H1 (cell line): Measurements from ENCODE around the gene ING1. TPM values are rescaled to one million over a fixed set of nuclear protein-coding genes. Genes with fewer than 3 reads are reported as not detected.

Experiments
- CTCF ChIA-PET: fragments of 300-600 bp; sonication (Branson Sonifier 250); formaldehyde crosslinking; loops from one replicate; lab custom pipeline; 2021; ENCODE audit not compliant: partially characterized antibody; lab: Charles Lee
- POLR2A ChIA-PET: fragments of 300-600 bp; sonication (Branson Sonifier 250); formaldehyde crosslinking; loops from one replicate; lab custom pipeline; 2021; ENCODE audit warnings: inconsistent platforms; ENCODE audit not compliant: partially characterized antibody; lab: Charles Lee
- DNase-seq, 2 experiments: peaks; one replicate each; pipeline versions ENCODE4 v3.0.0 to v3.0.0-alpha.2; 2010 to 2022; ENCODE audit warnings: low spot score in 2 of 2, low read depth in 1 of 2, mixed read lengths in 1 of 2
- FAIRE-seq: peaks from 2 replicates; lab custom pipeline; 2011; peaks lifted over from hg19 to GRCh38; lab: Jason Lieb, UNC
- H2AFZ ChIP-seq: 2 replicates; pipeline ENCODE4 v1.8.1; 2012; ENCODE audit warnings: low read length, inconsistent platforms
- H2AK5ac ChIP-seq: 2 replicates; pipeline ENCODE4 v1.6.1; 2013; ENCODE audit warnings: low read depth, low read length
- H2BK120ac ChIP-seq: replicated peaks from 2 replicates; pipeline ENCODE3; 2013; ENCODE audit warnings: low read depth, low read length, inconsistent platforms
- H2BK12ac ChIP-seq: 2 replicates; pipeline ENCODE4 v1.6.1; 2013; ENCODE audit warnings: low read depth, low read length
- H2BK15ac ChIP-seq: 2 replicates; pipeline ENCODE4 v1.6.1; 2013; ENCODE audit warnings: low read length
- H2BK20ac ChIP-seq: 2 replicates; pipeline ENCODE4 v1.6.1; 2013; ENCODE audit warnings: low read length
- H2BK5ac ChIP-seq: 2 replicates; pipeline ENCODE4 v1.6.1; 2013; ENCODE audit warnings: low read depth, low read length
- H3K14ac ChIP-seq: 2 replicates; pipeline ENCODE4 v1.6.1; 2013; ENCODE audit warnings: inconsistent platforms; ENCODE audit not compliant: insufficient read length
- H3K18ac ChIP-seq: 2 replicates; pipeline ENCODE4 v1.6.1; 2013; ENCODE audit warnings: low read length; ENCODE audit errors: extremely low read depth
- H3K23ac ChIP-seq: 2 replicates; pipeline ENCODE4 v1.6.1; 2013; ENCODE audit warnings: inconsistent platforms; ENCODE audit not compliant: insufficient read length
- H3K23me2 ChIP-seq: 2 replicates; pipeline ENCODE4 v1.6.1; 2013; ENCODE audit warnings: low read depth, low read length
- H3K27ac ChIP-seq: 2 replicates; pipeline ENCODE4 v1.6.1; 2011; ENCODE audit warnings: low read depth, low read length, inconsistent platforms
- H3K27me3 ChIP-seq, 4 experiments: replicated peaks in 1 of 4; 1 replicate in 1 of 4; 2 replicates in 3 of 4; pipeline versions ENCODE4 v1.6.1 to v1.8.1; 2011 to 2013; ENCODE audit warnings: low read length in 3 of 4, mild to moderate bottlenecking in 3 of 4, inconsistent platforms in 2 of 4, mixed read lengths in 2 of 4, moderate library complexity in 1 of 4; ENCODE audit not compliant: control insufficient read depth in 3 of 4, insufficient read depth in 3 of 4; ENCODE audit errors: extremely low read depth in 1 of 4
- H3K36me3 ChIP-seq, 4 experiments: 2 replicates each; pipeline versions ENCODE4 v1.6.1 to v1.8.1; 2011 to 2013; ENCODE audit warnings: mild to moderate bottlenecking in 4 of 4, low read length in 3 of 4, moderate library complexity in 2 of 4, control low read depth in 1 of 4, inconsistent platforms in 1 of 4; ENCODE audit not compliant: insufficient read depth in 4 of 4, control insufficient read depth in 2 of 4
- H3K4ac ChIP-seq: replicated peaks from 2 replicates; pipeline ENCODE3; 2013; ENCODE audit warnings: low read length, low read depth, mixed read lengths, inconsistent platforms; ENCODE audit not compliant: insufficient read length
- H3K4me1 ChIP-seq, 4 experiments: replicated peaks in 1 of 4; 1 replicate in 1 of 4; 2 replicates in 3 of 4; pipeline versions ENCODE4 v1.6.1 to v1.8.1; 2011 to 2013; ENCODE audit warnings: low read length in 3 of 4, inconsistent platforms in 2 of 4, mixed read lengths in 1 of 4; ENCODE audit not compliant: insufficient read depth in 4 of 4, control insufficient read depth in 3 of 4
- H3K4me2 ChIP-seq, 2 experiments: 2 replicates each; pipeline versions ENCODE4 v1.6.1 to v1.8.1; 2011 to 2013; ENCODE audit warnings: low read depth in 2 of 2, low read length in 2 of 2, control low read depth in 1 of 2, inconsistent platforms in 1 of 2, mild to moderate bottlenecking in 1 of 2; ENCODE audit not compliant: insufficient read depth in 1 of 2
- H3K4me3 ChIP-seq, 4 experiments: fragments of 200-600, 300-600 bp in 1 of 4; sonication (generic), shearing (Covaris generic), sonication (Bioruptor Twin) in 1 of 4; 2 replicates each; pipeline versions ENCODE4 v1.5.1 to v1.8.1; 2011 to 2016; ENCODE audit warnings: low read length in 4 of 4, low read depth in 3 of 4, control low read depth in 2 of 4, inconsistent platforms in 2 of 4, mild to moderate bottlenecking in 2 of 4, mixed read lengths in 1 of 4, moderate library complexity in 1 of 4; ENCODE audit not compliant: insufficient read depth in 2 of 4; ENCODE audit errors: extremely low read depth in 1 of 4
- H3K56ac ChIP-seq: replicated peaks from 2 replicates; pipeline ENCODE3; 2013; ENCODE audit warnings: low read depth, mild to moderate bottlenecking, mixed read lengths, low read length, inconsistent platforms; ENCODE audit not compliant: insufficient read length
- H3K79me1 ChIP-seq: 2 replicates; pipeline ENCODE4 v1.6.1; 2013; ENCODE audit warnings: low read depth, low read length, control low read depth
- H3K79me2 ChIP-seq, 2 experiments: 2 replicates each; pipeline versions ENCODE4 v1.6.1 to v1.8.1; 2012 to 2013; ENCODE audit warnings: low read length in 2 of 2, mild to moderate bottlenecking in 2 of 2, inconsistent platforms in 1 of 2; ENCODE audit not compliant: insufficient read depth in 2 of 2, control insufficient read depth in 1 of 2
- H3K9ac ChIP-seq, 4 experiments: replicated peaks in 1 of 4; 1 replicate in 1 of 4; 2 replicates in 3 of 4; pipeline versions ENCODE4 v1.6.1 to v1.8.1; 2011 to 2013; ENCODE audit warnings: low read depth in 3 of 4, low read length in 3 of 4, control low read depth in 2 of 4, mild to moderate bottlenecking in 2 of 4, moderate library complexity in 2 of 4, inconsistent platforms in 1 of 4; ENCODE audit errors: extremely low read depth in 1 of 4
- H3K9me3 ChIP-seq, 2 experiments: 2 replicates each; pipeline versions ENCODE4 v1.6.1 to v1.8.1; 2012 to 2013; ENCODE audit warnings: mild to moderate bottlenecking in 2 of 2, moderate library complexity in 2 of 2, control low read depth in 1 of 2, inconsistent platforms in 1 of 2, low read depth in 1 of 2, low read length in 1 of 2, mixed read lengths in 1 of 2; ENCODE audit not compliant: insufficient read depth in 2 of 2
- H4K20me1 ChIP-seq, 2 experiments: replicated peaks in 1 of 2; 2 replicates each; pipeline versions ENCODE3 to v1.8.1; 2011 to 2013; ENCODE audit warnings: inconsistent platforms in 2 of 2, low read length in 2 of 2, mild to moderate bottlenecking in 1 of 2; ENCODE audit not compliant: insufficient read depth in 2 of 2, control insufficient read depth in 1 of 2
- H4K5ac ChIP-seq: 2 replicates; pipeline ENCODE4 v1.6.1; 2013; ENCODE audit warnings: low read length, low read depth, mixed read lengths, inconsistent platforms; ENCODE audit not compliant: insufficient read length
- H4K8ac ChIP-seq: 2 replicates; pipeline ENCODE4 v1.8.0; 2013; ENCODE audit warnings: mild to moderate bottlenecking, moderate library complexity, low read length, inconsistent platforms; ENCODE audit not compliant: insufficient read depth; ENCODE audit errors: extremely low read depth
- H4K91ac ChIP-seq: replicated peaks from 2 replicates; pipeline ENCODE3; 2013; ENCODE audit warnings: low read length, mixed read lengths, inconsistent platforms; ENCODE audit not compliant: insufficient read length
- BACH1 ChIP-seq: IDR thresholded peaks from 2 replicates; pipeline ENCODE4 v1.6.1; 2012; ENCODE audit warnings: low read length, improper control_type of control experiment
- CBX8 ChIP-seq: fragments of 300-800, 300-1000 bp; sonication (generic); IDR thresholded peaks from 2 replicates; pipeline ENCODE4 v1.7.1; 2016; ENCODE audit warnings: low read depth, low read length, borderline replicate concordance
- HDAC6 ChIP-seq: IDR thresholded peaks from one replicate; pipeline ENCODE4 v1.7.1; 2012; ENCODE audit warnings: low read depth, mild to moderate bottlenecking, inconsistent platforms, low read length, moderate library complexity
- JUN ChIP-seq: IDR thresholded peaks from 2 replicates; pipeline ENCODE4 v1.6.1; 2011; ENCODE audit warnings: low read depth, mild to moderate bottlenecking, improper control_type of control experiment, low read length
- NANOG ChIP-seq: IDR thresholded peaks from 2 replicates; pipeline ENCODE4 v1.6.1; 2011; ENCODE audit warnings: low read length, low read depth, mild to moderate bottlenecking, inconsistent platforms; ENCODE audit not compliant: insufficient read depth, poor library complexity, severe bottlenecking
- NRF1 ChIP-seq: IDR thresholded peaks from 2 replicates; pipeline ENCODE4 v1.6.1; 2011; ENCODE audit warnings: mild to moderate bottlenecking, low read depth, low read length, improper control_type of control experiment
- POLR2A ChIP-seq, 2 experiments: IDR thresholded peaks; 1 replicate in 1 of 2; 2 replicates in 1 of 2; pipeline ENCODE4 v1.6.1; 2011; ENCODE audit warnings: low read depth in 2 of 2, low read length in 2 of 2, mild to moderate bottlenecking in 2 of 2; ENCODE audit errors: control extremely low read depth in 1 of 2
- POLR2AphosphoS5 ChIP-seq: IDR thresholded peaks from 2 replicates; pipeline ENCODE4 v1.6.1; 2011; ENCODE audit warnings: low read depth, low read length
- RAD21 ChIP-seq, 2 experiments: IDR thresholded peaks in 1 of 2; conservative IDR thresholded peaks in 1 of 2; 2 replicates each; pipeline ENCODE4 v1.6.1; 2011; ENCODE audit warnings: low read depth in 2 of 2, low read length in 2 of 2, improper control_type of control experiment in 1 of 2, inconsistent platforms in 1 of 2, mild to moderate bottlenecking in 1 of 2, moderate library complexity in 1 of 2
- RXRA ChIP-seq: IDR thresholded peaks from 2 replicates; pipeline ENCODE4 v1.6.1; 2011; ENCODE audit warnings: low read depth, mild to moderate bottlenecking, low read length, moderate library complexity; ENCODE audit not compliant: insufficient read depth
- SIN3A ChIP-seq, 2 experiments: IDR thresholded peaks in 1 of 2; conservative IDR thresholded peaks in 1 of 2; 2 replicates each; pipeline ENCODE4 v1.6.1; 2011 to 2012; ENCODE audit warnings: low read length in 2 of 2, improper control_type of control experiment in 1 of 2, low read depth in 1 of 2, mild to moderate bottlenecking in 1 of 2
- SP1 ChIP-seq: IDR thresholded peaks from 2 replicates; pipeline ENCODE4 v1.6.1; 2011; ENCODE audit warnings: low read depth, low read length
- TAF7 ChIP-seq: optimal IDR thresholded peaks from 2 replicates; pipeline ENCODE3; 2011; ENCODE audit warnings: low read depth, mild to moderate bottlenecking, inconsistent platforms, low read length, moderate library complexity, borderline replicate concordance
- WGBS, 2 experiments: shearing (Covaris generic) in 1 of 2; methylation state at CpG; one replicate each; pipeline versions ENCODE4 v1.1.6 to v1.1.7; 2013 to 2015; ENCODE audit warnings: low lambda C conversion rate in 2 of 2, mixed read lengths in 2 of 2, inconsistent platforms in 1 of 2, low coverage in 1 of 2, missing lambda C conversion rate in 1 of 2; ENCODE audit not compliant: insufficient replicate concordance in 2 of 2, insufficient coverage in 1 of 2, insufficient read length in 1 of 2; ENCODE audit errors: extremely low coverage in 1 of 2, missing lambda C conversion rate in 1 of 2; 5-methylcytosine and 5-hydroxymethylcytosine counted together
- polyA plus RNA-seq, 7 experiments: library from polyadenylated mRNA; depleted of rRNA in 3 of 7; stranded (reverse) in 5 of 7; unstranded in 2 of 7; fragments of >200 nt in 5 of 7; fragments of 200-250 nt in 2 of 7; gene quantifications; 1 replicate in 5 of 7; 2 replicates in 1 of 7; 4 replicates in 1 of 7; pipeline versions ENCODE4 v1.2.1 to v1.2.3, GENCODE V29; 2011 to 2013; ENCODE audit warnings: missing spikeins in 2 of 7, mixed read lengths in 2 of 7
- total RNA-seq: library from RNA; stranded (reverse); fragmentation: NEBNext Ultra II Directional; extraction: Animal tissue kit (Norgen Biotek cat#: 25700); gene quantifications from 2 replicates; pipeline ENCODE4 v1.2.1, GENCODE V29; 2021

Gene ING1
- total and polyA plus RNA-seq, 2 of the 8 experiments (the other 6 are each of a cell fraction or from before 2014, with no cell fraction given): 22.3 to 26.6 TPM

GRCh38 chr13:110759710-110760109 is 46.2 kb downstream of the ING1 start:
- H2BK12ac ChIP-seq: no peak overlapping the region
- H4K20me1 ChIP-seq: no peaks in the 10 kb centered on the region
- H2AFZ ChIP-seq: no peak overlapping the region
- no peak overlapping the region for H3K23ac ChIP-seq
- H3K4ac ChIP-seq: no peak overlapping the region
- no peak overlapping the region for H3K9ac ChIP-seq
- H2AK5ac ChIP-seq: no peak overlapping the region
- H3K23me2 ChIP-seq: no peaks in the 10 kb centered on the region
- H2BK120ac ChIP-seq: no peak overlapping the region
- H4K8ac ChIP-seq: no peak overlapping the region
- no peak overlapping the region for H3K4me3 ChIP-seq
- peaks cover 0 to 9% (median 2%) of the 10 kb centered on the region in 4 experiments; a peak in 5 of 7 replicates for H3K4me1 ChIP-seq
- no peak overlapping the region for H3K4me2 ChIP-seq
- no peak for DNase-seq
- H4K91ac ChIP-seq: no peak overlapping the region
- H3K27me3 ChIP-seq: no peaks in the 10 kb centered on the region
- TF ChIP-seq POLR2A (IDR thresholded peaks at IDR 0.05; ENCODE audit: control extremely low read depth in 1 of 2, low read depth in 2 of 2, low read length in 2 of 2): no peak
- TF ChIP-seq HDAC6: no peak
- TF ChIP-seq SIN3A (conservative IDR thresholded peaks at IDR 0.05 in 1 of 2, IDR thresholded peaks at IDR 0.05 in 1 of 2; ENCODE audit: low read depth in 1 of 2, low read length in 2 of 2): no peak
- no peak for TF ChIP-seq NANOG
- TF ChIP-seq TAF7: no peak
- no peak for TF ChIP-seq RXRA
- TF ChIP-seq NRF1: no peak
- TF ChIP-seq CBX8: no peak
- no peak for TF ChIP-seq JUN
- no peak for TF ChIP-seq BACH1
- TF ChIP-seq POLR2AphosphoS5: no peak
- no peak for TF ChIP-seq RAD21 (IDR thresholded peaks at IDR 0.05 in 1 of 2, conservative IDR thresholded peaks at IDR 0.05 in 1 of 2; ENCODE audit: low read depth in 2 of 2, low read length in 2 of 2)
- no peak for TF ChIP-seq SP1
- no peak overlapping the region for H4K5ac ChIP-seq
- POLR2A ChIA-PET: no interaction called here
- no peak for FAIRE-seq
- no peak overlapping the region for H2BK15ac ChIP-seq
- CTCF ChIA-PET: interaction anchor here (1.2 kb wide), 1 partner anchor 17 kb away, joined by 4 read pairs; no protein-coding TSS in a partner anchor
- H3K56ac ChIP-seq: no peak overlapping the region
- H3K14ac ChIP-seq: no peak overlapping the region
- H3K79me2 ChIP-seq: no peaks in the 10 kb centered on the region
- no peak overlapping the region for H2BK5ac ChIP-seq
- H2BK20ac ChIP-seq: no peak overlapping the region; the same call in 1 of the 2 replicates
- no peaks in the 10 kb centered on the region for H3K9me3 ChIP-seq
- H3K27ac ChIP-seq: no peak overlapping the region
- WGBS, 2 experiments: 90% methylated on average over 4 of the region's 4 CpGs; no CpG with 5 or more reads in 1 of the 2 experiments
- H3K18ac ChIP-seq: no peak overlapping the region
- H3K36me3 ChIP-seq: no peaks in the 10 kb centered on the region
- no peaks in the 10 kb centered on the region; the same call in 1 of the 2 replicates for H3K79me1 ChIP-seq
